ENCODE data around the gene SORCS3.

GRCh38 chr10:105024184-105024583, 383.1 kb downstream of the SORCS3 start:
- no peak for TF ChIP-seq EZH2 (IDR thresholded peaks at IDR 0.05; ENCODE audit: insufficient read depth, poor library complexity, severe bottlenecking)
- TF ChIP-seq EZH2phosphoT487 (IDR thresholded peaks at IDR 0.05; ENCODE audit: insufficient read depth, low read depth), result no peak
